ENCODE results near the gene KRT84.
"Not testable (repeated sequence)": the region's sequence is repeated elsewhere in the genome, so short reads cannot be mapped to it uniquely, and the experiment has no call there.

The KRT84 gene

DNA sequence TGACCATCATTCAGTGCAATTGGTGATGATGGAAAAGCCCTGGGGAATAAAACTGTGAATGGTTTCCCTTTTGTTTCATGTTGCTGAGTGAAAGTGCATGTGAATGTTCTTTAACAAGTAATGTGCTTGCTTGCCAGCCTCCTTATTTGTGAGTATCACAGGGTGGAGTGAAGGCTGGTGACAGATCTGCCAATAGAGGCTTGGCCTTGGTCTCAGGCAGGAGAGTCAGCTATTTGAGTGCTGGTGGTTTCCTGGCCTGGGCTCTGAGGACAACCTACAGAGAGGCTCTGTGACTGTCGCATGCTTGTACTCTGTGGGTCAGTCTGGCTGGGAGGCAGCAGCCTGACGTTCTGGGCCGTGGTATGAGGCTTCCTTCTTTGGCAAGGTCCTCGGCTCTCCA, 38.9 kb downstream of the KRT84 start:
- no peak for DNase-seq (ENCODE audit: low read depth in 2 of 2, low spot score in 1 of 2)

DNA sequence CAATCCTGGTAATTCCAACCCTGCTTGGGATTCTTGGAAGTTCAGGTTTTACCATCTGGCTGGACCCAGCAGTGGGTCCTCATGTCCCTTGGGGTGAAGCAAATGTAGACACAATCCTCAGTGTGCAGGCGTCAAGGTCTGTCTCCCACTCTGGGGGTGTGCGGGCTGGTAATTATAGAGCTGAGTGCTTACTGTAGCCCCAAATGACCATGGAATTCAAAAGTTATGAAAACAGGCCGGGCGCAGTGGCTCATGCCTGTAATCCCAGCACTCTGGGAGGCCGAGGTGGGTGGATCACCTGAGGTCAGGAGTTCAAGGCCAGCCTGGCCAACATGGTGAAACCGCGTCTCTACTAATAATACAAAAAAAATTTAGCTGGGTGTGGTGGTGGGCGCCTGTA, 40.4 kb downstream of the KRT84 start:
- DNase-seq (ENCODE audit: low read depth in 2 of 2, low spot score in 1 of 2), result not testable (repeated sequence)

DNA sequence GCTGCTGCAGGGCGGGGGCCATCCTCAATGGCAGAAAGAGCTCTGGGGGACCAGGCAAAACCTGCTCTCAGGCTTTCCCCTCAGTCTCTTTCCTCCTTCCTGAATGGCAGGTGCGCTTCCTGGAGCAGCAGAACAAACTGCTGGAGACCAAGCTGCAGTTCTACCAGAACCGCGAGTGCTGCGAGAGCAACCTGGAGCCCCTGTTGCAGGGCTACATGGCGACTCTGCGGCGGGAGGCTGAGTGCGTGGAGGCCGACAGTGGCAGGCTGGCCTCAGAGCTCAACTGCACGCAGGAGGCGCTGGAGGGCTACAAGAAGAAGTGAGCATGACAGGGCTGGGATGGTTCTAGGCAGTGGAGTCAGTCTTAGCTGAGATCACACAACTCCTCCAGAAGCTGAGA, 41.3 kb downstream of the KRT84 start:
- no peak for DNase-seq (ENCODE audit: low read depth in 2 of 2, low spot score in 1 of 2)

DNA sequence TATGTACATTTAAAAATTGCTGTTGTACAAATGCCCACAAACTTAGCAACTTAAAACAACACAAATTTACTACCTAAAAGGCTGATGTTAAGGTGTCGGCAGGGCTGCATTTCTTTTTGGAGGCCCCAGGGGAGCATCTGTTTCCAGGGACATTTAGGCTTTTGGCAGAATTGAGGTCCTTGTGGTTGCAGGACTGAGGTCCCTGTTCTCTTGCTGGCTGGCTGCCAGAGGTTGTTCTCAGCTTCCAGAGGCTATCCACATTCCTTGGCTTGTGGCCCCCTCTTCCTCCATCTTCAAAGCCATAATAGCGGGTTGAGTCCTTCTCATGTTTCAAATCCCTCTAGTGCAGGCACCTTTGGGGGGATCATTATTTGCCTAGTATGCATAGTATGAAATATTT, 41.9 kb downstream of the KRT84 start:
- no peak for DNase-seq (ENCODE audit: low read depth in 2 of 2, low spot score in 1 of 2)

DNA sequence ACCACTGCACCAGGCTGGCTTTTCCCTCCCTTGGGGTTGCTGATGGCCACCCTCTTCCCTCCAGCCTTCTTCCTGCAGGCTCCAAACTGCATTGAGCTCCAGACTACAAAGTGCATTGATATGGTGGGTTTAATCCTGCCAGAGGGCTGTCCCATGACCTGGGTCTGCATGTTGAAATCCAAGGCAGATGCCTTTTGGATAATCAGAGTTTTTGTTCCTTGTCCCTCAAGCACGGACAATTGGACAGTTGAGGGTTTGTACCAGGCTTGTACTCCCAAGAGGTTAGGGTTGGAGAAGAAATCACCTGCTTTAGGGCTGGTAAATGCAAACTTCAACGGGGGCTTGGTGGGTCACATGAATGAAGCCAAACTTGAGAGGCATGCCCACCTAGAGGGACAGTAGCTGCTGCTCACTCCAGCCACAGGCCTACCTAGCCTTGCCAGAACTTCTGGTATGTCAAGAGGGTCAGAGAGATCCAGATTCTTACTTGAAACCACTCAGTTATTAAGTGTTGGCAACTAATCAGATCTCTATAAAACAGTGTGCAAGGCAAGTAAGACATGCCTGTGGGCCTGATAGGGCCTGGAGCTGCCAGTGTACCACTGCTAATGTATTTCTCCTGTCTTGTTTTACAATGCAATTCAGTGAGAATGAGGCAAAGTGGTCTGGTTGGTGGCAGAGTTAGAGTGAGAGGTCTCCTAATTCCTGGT, 42.5 kb downstream of the KRT84 start:
- DNase-seq (ENCODE audit: low read depth in 2 of 2, low spot score in 1 of 2), result no peak

DNA sequence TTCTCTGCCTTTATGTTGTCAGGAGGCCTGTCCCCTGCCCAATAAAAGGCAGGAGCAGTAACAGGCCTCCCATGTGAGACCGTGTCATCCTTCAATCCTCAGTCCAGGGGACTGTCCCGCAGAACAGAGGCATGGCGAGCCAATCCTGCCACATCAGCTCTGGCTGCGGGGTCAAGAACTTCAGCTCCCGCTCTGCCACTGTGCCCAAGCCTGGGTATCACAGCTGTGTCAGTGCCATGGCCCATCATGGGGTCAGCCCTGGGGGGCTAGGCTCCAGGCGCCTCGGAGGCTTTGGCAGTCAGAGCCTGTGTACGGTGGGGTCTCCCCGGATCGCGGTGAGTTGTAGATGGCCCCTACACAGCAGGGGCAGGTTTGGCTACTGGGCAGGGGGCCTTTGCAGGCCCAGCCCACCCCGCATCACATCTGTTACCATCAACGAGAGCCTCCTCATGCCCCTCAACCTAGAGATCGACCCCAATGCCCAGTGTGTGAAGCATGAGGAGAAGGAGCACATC, 44.3 kb downstream of the KRT84 start:
- DNase-seq (ENCODE audit: low read depth in 2 of 2, low spot score in 1 of 2), result no peak

DNA sequence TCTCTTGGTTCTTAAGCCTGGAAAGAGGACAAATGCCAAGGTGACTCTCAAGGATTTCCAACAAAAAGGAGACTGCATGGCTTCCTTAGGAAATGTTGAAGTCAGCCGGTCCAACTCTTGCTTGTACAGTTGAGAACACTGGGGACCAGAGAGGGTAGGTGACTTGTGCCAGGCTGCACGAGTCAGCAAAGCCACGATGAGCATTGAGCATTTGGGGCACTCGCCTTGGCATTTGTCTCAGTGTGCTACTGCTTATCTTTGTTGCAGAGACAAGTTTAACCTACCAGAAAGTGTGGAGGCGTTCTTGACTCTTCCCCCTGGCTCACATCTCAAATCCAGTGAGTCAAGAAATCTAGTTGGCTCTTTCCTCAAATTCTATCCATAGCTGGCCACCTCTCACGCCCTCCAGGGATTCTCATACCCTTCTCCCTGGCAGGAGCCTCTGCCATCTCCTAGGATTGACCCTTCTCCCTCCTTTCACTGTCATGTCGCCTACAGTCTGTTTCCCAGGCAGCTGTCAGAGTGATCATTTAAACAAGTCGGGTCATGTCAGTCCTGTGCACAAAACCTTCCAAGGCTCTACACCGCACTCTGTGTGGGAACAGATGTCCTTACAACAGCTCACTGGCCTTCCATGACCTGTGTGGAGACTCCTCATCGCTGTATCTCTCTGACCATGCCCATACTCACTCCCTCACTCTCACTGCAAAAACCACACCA, 47.1 kb downstream of the KRT84 start:
- DNase-seq (ENCODE audit: low read depth in 2 of 2, low spot score in 1 of 2), result no peak

GRCh38 chr12:52337054-52337453, 48.4 kb downstream of the KRT84 start:
- DNase-seq (ENCODE audit: low read depth in 2 of 2, low spot score in 1 of 2), result no peak

DNA sequence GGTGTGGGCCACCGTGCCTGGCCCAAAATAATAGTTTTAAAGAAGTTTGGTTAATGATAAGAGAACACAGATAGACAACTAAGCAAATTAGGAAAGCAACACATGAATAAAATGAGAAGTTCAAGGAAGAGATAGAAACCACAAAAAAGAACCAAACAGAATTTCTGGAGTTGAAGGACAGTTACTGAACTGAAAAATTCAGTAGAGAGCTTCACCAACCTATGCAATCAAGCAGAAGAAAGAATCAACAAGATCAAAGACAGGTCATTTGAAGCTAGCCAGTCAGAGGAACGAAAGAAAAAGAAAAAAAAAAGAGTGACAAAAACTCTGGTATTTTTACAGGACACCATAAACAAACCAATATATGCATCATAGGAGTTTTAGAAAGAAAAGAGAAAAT, 48.8 kb downstream of the KRT84 start:
- DNase-seq (ENCODE audit: low read depth in 2 of 2, low spot score in 1 of 2), result no peak

DNA sequence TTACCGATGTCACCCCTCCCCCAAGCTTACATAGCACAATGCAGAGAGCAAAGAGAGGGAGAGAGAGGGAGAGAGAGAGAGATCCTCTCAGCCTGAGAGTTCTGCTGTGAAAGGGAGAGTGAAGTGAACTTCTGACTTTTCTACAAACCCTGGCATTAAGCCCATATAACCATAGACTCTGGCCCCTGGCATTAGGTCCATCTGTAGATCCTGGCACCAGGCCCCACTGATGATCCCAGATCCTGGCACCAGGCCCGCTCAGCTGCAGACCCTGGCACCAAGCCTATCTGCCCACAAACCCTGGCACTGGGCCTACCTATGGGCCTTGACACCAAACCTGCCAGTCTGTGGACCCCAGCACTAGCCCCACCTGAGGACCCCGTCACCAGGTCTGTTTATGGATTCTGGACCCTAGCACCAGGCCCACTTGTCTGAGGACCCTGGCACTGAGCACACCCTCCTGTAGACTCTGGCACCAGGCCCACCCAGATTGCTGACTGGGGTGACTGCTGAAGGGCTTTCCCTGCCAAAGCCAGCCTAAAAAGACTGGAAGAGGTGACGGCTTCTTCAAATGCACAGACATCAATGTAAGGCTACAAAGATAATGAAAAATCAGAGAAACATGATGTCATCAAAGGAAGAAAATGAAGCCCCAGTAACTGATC, 49.7 kb downstream of the KRT84 start:
- DNase-seq (ENCODE audit: low read depth in 2 of 2, low spot score in 1 of 2), result no peak

GRCh38 chr12:52334185-52334584, 51.3 kb downstream of the KRT84 start:
- no peak for DNase-seq (ENCODE audit: low read depth in 2 of 2, low spot score in 1 of 2)

DNA sequence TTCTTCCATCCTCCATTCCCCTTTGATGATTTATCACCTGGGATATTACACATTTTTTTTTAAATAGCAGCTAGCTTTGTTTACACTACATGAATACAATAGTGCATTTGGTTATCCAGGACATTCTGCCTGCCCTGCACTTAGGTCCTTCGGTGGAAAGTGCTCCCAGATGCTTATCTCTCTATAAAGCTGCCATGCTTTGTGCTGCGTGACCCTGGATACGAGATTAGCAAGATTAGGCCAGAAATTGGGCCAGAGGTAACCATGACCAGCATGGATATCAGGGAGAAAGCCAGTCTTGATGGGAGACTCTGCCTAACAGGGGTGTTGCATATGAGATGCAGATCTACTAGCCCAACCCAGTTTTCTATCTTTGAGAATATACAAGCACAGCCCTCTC, 52.1 kb downstream of the KRT84 start:
- DNase-seq (ENCODE audit: low read depth in 2 of 2, low spot score in 1 of 2), result no peak

DNA sequence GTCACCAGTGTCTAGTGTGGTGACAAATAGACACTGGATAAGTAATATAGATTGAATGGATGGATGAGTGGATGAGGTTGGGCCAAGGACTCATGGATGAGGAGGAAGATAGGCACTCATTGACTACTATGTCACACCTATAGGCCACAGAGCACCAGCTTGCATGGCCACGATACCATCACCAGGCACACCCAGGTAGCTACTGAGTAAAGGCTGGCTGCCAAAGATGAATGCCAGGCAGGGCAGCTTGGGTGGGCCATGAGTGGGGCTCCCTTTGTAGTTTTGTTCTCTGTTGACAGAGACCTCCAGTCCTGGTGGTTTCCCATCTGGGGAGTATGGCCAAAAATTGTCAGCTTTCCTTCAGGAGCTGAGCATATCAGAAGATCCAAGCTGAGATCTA, 53.1 kb downstream of the KRT84 start:
- DNase-seq (ENCODE audit: low read depth in 2 of 2, low spot score in 1 of 2), result no peak

- no peak for DNase-seq (ENCODE audit: low read depth in 2 of 2, low spot score in 1 of 2)
Observed at GRCh38 chr12:52331833-52332232, 53.6 kb downstream of the KRT84 start.

- no peak for DNase-seq (ENCODE audit: low read depth in 2 of 2, low spot score in 1 of 2)
Observed at GRCh38 chr12:52331039-52331438, 54.4 kb downstream of the KRT84 start.

- DNase-seq (ENCODE audit: low read depth in 2 of 2, low spot score in 1 of 2), result no peak
Observed at GRCh38 chr12:52327830-52328500, 57.5 kb downstream of the KRT84 start.
